Measurements from ENCODE around the gene PIK3R1.

The PIK3R1 gene

DNA sequence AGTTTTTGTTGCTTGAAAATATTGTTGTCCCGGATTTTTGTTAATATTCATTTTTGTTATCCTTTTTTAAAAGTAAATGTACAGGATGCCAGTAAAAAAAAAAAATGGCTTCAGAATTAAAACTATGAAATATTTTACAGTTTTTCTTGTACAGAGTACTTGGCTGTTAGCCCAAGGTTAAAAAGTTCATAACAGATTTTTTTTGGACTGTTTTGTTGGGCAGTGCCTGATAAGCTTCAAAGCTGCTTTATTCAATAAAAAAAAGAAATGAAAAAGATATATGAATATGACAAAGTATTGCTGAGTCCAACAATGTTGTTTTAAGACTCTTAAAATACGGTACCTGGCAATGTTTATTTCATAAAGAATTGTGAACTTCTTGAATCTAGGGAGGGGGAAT is 82.9 kb downstream of the PIK3R1 start:
- no peak for DNase-seq (ENCODE audit: low read depth)

DNA sequence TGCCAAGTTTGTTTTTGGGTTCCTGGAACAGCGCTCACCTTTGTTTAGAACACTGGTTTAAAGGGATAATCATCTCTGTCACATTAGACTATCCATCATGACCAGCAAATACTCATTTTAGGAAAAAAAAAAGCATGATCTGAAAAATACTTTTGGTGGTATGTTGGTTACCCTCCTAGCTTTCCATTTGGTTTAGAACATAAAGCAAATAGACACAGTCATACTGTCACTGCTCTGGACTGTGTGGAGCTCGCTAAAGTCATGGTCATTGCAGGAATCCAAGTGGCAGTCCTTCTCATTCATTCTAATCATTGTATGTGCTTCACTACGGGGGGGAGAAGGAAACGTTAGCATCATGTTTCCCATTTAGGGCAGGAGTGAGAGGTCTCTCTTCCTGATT is 83.5 kb downstream of the PIK3R1 start:
- no peak for DNase-seq (ENCODE audit: low read depth)

DNA sequence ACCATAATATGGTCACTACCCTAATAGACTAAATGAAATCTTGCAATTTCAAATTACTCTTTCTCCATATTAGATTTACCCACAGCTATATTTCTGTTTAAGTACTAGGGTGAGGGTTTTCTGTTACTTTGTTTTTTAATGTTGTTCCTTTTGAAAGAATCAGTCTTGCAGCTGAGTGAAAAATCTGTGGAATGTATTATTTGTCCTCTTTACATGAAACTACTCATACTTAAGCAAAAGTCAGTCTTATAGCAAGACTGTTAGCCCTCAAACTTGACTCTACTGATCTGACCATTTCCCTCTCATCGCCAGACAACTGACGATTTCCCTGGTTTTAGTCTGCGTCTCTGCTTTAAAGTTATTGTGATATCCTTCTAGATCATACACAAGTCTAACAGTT is 84.0 kb downstream of the PIK3R1 start:
- no peak for DNase-seq (ENCODE audit: low read depth)

DNA sequence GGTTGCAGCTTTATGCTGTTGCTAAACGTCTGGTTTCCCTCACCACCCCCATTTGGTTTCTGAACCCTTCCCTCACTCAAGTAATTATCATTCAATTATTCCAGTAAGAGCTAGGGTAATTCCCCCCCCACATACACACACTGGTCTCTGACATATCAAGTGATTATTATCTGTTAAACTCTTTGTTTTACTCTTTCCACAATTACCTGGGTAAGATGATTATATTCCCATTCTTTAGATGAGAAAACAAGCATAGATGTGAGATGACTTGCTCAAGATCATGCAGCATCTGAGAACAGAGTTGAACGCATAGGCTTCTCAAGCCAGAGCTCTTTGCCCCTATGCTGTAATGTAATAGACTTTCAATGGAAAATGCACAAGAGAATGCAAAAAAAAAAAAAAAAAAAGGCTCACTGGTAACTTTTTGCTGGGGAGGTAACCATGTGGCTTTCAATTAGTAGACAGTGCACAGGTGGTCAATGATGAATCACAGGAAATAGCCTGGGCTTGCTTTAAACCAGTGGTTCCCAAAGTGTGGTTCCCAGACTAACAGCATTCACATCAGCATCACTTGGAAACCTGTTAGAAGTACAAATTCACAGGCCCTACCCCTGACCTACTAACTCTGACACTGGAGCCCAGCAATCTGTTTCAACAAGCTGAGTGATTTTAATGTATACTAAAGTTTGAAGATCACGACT is 87.6 kb downstream of the PIK3R1 start:
- no peak for DNase-seq (ENCODE audit: low read depth)

DNA sequence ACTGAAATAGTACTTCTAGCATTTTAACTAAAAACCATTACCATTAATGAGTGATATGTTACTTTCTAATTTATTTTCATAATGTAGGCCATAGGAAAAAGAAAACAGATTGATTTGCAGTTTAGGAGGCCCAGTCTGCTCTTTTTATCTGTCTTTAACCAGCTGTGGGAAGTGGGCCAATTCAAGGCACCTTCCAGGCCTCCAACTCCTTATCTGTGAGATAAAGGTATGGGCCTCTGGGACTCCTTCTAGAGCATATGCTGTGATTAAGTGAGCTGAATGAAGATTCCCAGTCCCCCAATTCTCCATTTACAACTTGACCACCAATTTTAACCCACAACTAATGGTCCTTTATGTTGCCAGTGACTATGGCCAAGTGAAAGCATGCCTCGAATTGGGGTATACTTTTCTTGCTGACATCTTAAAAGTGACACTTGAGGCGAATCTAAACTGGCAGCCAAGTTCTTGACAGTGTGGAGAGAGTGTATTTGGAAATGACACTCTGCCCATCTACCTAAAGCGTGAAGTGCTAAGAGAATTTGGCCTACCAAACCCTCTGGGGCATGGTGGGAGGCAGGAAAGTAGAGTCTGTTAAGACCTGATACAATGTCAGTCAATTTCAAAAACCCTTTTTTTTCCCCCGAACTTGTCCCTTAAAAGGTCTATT is 88.3 kb downstream of the PIK3R1 start:
- DNase-seq (ENCODE audit: low read depth): no peak

DNA sequence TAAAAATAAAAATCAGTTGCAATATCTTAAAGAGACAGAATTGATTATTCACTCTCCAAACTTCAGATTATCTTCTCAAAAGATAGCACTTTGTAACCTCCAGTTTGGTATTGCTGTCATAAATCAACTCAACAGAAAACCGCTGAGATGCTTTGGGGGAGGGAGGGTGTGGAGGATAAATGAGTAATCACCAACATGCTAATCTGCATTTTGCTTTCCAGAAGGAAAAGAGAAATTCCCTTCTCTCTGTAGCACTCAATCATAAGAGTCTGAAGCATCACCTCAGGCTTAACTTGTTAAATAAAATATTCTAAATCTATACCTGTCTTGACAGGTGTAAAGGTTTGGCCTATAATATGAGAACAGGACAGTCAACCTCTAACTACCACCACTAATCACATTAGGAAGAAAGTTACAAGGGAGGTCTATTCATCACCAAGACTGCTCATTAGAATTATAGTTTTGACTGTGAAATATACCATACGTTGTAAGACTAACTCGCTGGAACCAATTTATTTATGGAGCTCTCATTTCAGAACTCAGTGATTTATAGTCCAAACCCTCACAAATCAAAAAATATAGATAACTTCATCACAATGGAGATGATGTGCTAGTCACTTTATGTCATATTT is 89.0 kb downstream of the PIK3R1 start:
- DNase-seq (ENCODE audit: low read depth): no peak

DNA sequence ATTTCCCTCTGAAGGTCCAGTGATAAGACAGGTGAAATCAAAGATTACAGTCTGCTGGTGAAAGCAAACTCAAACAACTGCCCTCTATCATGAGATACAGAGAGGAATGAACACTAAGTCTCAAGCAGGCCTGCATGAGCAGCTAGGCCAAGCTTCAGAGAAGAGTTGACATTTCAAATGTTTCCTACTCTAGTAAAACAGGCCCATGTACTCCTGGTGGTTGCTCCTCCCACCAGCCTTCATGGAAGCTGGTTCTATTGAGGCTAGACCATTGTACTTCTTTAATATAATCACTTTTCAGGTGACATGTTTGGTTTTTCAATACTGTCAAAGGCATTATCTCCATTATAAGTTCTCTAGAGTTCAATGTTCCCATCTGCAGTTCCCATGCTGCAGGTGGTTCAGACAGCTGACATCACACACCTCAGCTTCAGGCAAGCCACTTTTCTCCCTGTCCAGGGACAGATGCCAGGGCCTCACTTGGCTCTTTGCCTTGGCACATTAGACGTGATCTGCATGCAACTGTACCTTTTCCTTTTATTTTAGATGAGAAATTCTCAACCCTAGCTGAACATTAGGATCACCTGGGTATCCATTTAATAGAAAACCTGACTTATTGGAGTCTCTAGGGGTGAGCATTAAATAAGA is 89.8 kb downstream of the PIK3R1 start:
- DNase-seq (ENCODE audit: low read depth): no peak

DNA sequence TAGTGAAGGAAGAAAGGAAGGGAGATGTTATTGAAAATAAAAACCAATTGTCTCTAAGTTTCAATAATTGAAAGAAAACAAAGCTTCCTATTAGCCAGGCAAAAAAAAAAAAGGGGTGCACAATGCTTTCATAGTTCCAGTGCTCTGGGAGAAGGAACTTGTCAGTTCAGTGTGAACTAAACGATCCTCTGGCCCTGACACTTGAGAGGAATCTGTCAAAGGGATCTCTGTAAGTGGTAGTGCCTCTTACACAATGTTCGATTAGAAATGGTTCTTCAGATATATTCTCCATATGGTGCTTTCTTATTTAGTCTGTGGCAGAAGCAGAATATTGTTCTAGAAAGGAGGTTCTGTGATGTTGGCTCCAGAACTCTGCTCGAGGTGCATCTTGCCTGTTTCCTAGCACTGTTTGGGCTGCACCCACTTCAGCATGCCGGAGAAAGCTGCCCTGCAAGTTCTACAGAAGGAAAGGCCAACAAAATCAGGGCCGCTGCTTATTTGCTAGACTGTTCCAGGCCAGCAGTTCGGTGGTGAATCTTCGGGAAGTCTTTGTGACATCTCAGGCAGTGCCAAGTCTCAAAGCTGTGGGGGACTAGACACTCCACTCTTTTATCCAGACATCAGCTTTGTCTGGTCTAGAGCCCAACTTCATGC is 90.9 kb downstream of the PIK3R1 start:
- DNase-seq (ENCODE audit: low read depth): no peak

DNA sequence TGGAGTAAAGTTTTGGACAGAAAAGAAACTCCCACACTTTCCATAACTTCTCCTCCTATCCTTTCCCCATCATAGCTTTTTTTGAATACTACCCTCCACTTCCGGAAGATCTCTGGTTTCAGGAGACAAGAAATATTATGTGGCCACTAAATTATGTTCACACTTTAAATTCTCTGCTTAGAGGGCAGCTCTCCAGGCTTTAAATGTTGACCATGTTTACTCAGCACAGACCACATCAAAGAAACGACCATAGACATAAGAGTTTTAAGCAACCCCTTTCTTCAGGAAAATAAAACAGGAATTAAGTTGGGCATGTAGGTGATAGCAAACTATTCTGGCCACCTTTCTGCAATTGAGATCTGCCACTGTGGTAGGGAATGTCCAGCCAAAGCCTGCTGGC is 97.8 kb downstream of the PIK3R1 start:
- no peak for DNase-seq (ENCODE audit: low read depth)

DNA sequence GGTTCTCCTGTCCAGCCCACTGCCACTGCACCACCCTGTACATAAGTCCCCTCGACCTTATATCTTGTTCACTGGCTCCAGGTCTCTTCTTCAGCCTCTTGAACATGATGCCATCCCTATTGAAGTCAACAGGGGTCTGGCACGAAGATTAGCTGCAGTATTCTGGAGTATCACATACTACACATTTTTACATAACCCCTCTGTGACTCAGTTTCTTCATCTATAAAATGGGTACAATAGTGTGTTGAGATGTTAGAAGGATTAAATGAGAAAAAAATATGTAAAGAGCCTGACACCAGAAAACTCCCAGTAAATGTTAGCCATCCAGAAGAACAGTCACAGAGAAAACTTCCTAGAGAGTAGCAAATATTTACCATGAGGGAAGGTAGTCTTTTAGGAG is 98.9 kb downstream of the PIK3R1 start:
- no peak for DNase-seq (ENCODE audit: low read depth)

DNA sequence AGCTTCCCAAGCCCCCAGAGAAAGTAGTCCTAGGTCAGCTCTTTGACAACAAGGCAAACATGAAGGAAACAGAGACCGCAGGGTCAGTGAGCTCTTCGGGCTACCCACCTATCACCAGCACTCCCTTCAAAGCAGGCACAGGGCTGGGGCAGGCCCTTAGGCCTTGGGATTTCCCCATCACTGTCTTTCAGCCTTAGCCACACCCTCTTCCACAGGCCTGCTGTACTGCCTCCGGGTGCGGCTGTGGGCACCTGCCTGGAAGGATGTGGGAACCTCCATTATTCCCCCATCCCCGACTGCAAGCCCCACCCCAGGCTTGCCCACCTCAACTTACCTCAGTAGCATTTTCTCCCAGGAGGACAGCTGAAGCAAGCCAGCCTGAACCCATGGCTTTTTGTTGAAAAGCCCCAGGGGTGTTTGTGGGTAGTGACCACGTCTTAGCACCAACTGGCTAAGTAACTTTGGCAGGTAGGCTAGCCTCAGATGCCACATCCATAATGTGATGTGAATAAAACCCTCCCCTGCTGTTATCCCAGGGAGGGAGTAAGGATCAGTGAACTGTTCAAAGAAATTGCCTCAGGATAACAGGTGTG is 100.2 kb downstream of the PIK3R1 start:
- DNase-seq (ENCODE audit: low read depth): no peak

DNA sequence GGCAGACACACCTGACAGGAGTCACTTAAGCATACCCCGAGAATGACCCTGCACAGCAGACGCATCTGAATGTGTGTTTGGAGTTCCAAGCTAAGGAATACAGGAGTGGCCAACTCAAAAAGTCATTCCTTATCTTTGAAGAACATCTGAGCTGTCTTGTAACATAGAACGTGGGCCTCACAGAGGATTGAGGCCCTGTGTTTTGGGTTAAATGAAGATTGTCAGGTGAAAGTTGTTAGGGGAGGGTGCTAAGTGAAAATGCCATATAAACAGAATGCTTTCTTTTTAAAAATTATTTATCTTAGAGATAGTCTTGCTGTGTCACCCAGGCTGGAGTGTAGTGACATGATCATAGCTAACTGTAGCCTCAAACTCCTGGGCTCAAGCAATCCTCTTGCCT is 100.9 kb downstream of the PIK3R1 start:
- no peak for DNase-seq (ENCODE audit: low read depth)

DNA sequence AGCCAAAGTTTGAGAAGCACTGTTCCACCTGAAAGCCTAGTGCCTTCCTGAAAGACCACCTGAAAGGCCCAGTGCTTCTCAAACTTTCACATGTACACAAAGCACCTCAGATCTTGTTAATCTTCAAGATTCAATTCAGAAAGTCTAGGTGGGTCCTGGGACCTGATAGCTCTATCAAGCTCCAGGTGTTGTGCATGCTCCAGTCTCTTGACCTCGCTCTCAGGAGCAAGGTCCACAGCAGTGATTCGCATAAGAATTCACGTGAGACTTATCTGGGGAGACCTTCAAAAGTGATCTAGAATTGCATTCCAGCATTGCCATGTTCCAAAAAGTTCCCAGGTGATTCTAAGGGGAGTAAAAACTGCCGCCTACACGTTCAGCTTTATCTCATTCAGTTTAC is 102.1 kb downstream of the PIK3R1 start:
- DNase-seq (ENCODE audit: low read depth): no peak

DNA sequence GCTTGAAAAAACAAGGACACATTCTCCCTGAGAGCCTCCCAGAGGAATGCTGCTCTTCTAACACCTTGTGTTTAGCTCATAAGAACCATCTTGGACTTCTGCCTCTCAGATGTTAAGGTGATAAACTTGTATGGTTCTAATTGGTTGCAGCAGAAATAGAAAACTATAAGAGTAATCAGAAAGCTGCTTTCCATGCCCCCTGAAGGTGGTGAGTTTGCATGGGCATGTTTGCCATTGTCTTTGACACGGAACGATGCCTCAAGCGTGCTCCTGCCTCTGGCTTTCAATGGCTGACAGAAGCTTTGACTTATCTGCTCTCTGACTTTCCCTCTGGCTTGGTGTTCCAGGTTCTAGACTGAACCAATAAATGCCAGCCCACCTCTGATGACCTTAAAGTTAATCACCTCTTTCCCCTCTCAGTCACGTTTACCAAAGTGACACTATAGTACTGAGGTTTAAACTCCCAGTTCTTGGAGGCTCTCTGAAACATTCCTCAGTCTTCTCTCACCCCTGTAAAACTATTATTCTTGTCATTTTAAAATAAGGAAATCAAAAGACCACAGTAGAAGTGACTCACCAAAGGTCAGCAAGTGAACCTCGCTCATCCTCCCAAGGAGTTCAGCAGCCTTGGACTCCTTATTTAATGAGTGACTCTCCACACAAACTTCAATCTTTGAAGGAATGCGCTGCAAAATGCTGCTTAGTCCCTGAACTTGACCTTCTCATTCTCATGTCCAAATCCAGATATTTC is 103.6 kb downstream of the PIK3R1 start:
- DNase-seq (ENCODE audit: low read depth): peak; percentile 66

DNA sequence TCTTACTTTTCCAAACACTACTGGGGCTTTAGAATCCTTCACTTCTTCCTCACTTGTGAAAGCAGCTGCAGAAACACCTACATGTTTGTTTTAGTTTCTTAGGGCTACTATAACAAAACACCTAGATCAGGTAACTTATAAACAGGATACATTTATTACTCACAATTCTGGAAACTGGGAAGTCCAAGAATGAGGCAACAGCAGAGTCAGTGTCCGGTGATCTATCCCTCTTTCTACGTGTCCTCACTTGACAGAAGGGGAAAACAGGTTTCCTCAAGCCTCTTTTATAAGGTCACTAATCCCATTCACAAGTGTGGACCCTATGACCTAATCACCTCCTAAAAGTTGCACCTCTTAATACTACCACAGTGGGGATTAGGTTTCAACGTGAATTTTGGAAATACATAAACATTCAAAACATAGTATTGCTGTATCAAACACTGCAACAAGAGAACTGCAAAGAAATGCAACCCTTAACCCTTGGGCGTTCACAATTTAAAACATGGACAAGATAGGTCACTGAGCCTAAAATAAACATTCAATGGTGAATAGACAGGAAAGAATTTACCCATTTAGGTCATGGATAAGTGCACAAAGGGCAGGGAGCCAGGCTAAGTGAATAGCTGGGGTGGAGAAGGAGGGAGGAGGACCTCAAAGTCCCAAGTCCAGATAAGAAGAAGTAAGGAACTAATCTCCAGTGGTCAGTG is 104.3 kb downstream of the PIK3R1 start:
- no peak for DNase-seq (ENCODE audit: low read depth)

DNA sequence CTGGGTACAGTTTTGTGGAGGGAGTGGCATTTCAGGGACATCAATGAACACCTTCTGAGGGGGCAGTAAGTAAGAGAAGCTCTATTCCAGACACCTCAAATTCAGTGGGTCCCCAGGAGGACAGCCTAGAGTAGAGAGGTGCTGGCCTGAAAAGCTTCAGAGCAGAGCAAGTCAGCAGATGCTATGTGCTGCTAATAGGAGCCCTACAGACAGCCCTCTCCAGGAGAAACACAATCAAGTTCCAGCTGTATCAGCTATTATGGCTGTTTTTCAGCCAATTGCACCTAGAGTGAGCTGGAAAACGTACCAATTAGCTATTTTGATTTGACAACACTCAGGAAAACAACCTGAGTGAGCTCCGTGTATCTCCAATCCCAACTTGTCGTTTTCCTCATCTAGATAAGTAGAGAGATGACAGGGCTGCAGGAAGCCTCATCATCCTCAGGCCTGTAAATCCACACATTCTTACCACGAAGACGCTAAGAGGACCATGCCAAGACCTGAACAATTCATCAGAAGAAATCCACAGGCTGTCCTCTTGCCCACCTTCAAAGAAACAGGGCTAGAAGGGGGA is 104.9 kb downstream of the PIK3R1 start:
- no peak for DNase-seq (ENCODE audit: low read depth)

DNA sequence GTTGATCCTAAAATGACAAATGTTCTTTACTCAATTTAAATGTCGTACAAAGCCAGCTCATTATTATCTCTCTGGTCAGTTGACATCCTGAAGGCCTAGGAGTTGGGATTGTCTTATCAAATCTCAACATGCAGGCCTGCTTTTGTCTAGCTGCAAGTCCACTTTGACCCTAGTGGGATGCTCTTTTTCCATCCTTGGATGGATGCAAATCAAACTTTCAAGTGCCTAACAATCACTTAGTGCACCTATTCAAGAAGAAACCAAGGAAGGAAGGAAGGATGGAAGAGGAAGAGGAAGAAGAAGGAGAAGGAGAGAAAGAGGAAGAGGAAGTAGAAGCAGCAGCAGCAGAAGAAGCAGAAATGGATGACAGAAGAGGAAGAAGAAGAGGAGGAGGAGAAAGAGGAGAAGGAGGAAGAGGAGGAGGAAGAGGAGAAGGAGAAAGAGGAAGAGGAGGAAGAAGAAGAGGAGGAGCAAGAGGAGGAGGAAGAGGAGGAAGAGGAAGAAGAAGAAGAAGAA is 109.6 kb downstream of the PIK3R1 start:
- no peak for DNase-seq (ENCODE audit: low read depth)

DNA sequence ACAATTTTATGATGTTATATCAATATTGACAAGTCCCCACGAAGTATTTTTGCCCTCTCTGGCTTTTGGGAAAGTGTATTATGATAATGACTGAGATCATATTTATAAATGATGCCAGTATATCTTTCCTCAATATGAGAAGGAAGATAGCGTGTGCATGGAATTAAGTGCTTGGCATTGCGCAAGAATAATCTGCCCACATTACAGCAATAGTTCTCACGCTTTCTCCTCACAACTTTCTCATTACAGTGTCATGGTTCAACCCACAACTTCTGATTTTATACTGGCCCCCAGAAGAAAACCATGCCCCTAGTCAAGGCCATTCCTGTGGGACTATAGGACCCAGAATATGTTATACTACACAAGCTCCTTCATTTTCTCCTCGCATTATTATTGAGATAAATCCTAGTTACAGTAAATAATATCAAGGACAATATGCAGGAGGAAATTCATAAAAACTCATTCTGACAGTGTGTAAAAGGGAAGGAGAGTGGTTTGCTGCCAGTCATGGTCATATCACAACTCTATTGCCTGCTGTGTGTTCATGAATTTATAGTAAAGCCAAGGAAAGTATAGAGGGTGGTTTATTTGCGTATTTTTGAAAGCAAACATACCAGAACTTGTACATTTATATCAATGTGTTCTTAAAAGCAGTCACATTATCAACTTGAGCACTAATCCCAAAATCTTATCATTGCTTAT is 114.1 kb downstream of the PIK3R1 start:
- DNase-seq (ENCODE audit: low read depth): no peak

DNA sequence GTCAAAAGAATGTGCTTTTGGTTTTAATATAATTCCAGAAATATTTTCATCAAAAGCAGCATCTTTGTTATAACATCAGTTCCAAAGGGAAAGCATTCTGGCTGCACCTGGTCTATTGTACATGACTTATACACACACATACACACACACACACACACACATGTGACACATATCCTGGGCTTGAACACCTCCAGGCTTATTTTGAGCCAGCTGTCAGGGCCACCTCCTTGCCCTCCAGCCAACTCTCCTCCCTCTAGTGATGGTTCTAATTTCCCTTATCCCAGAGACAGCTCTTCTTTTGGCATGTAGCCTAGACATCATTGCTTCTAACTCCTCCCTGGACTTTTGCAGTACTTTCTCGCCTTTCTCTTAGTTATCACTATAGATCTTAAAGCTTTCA is 115.0 kb downstream of the PIK3R1 start:
- no peak for DNase-seq (ENCODE audit: low read depth)

Measured in HS-5 (cell line).